GM23338 (cell line): ENCODE data around the gene NDUFS4. TPM values are rescaled to one million over a fixed set of nuclear protein-coding genes. Genes with fewer than 3 reads are reported as not detected.

ENCODE experiments used
- ATAC-seq: fragments of 200-7000 bp; cut with Tn5 transposase; 3 replicates; pipeline ENCODE4 v1.9.1; 2020
- DNase-seq: peaks from one replicate; pipeline ENCODE4 v3.0.0-alpha.2; 2015; ENCODE audit warnings: low spot score
- H2AFZ ChIP-seq: fragments of 200-600 bp; sonication (generic); 2 replicates; pipeline ENCODE4 v1.8.0; 2016; ENCODE audit warnings: antibody characterized with exemption, mild to moderate bottlenecking, moderate library complexity
- H3F3A ChIP-seq: fragments of 200-600 bp; sonication (generic); replicated peaks from 2 replicates; pipeline ENCODE4 v1.8.0; 2017; ENCODE audit warnings: antibody characterized with exemption, mixed run types, low read depth
- H3K27ac ChIP-seq: fragments of 200-600 bp; sonication (generic); 2 replicates; pipeline ENCODE4 v1.6.1; 2016; ENCODE audit warnings: low read depth
- H3K27me3 ChIP-seq: fragments of 200-600 bp; sonication (generic); 2 replicates; pipeline ENCODE4 v1.8.0; 2016; ENCODE audit warnings: mild to moderate bottlenecking, mixed run types, moderate library complexity; ENCODE audit not compliant: insufficient read depth
- H3K36me3 ChIP-seq: fragments of 200-600 bp; sonication (generic); 2 replicates; pipeline ENCODE4 v1.8.0; 2016; ENCODE audit warnings: mild to moderate bottlenecking; ENCODE audit not compliant: insufficient read depth
- H3K4me1 ChIP-seq: fragments of 200-600 bp; sonication (generic); 2 replicates; pipeline ENCODE4 v1.8.0; 2016; ENCODE audit warnings: mild to moderate bottlenecking, moderate library complexity; ENCODE audit not compliant: insufficient read depth
- H3K4me2 ChIP-seq: fragments of 200-600 bp; sonication (generic); 2 replicates; pipeline ENCODE4 v1.7.1; 2017; ENCODE audit warnings: mixed run types
- H3K4me3 ChIP-seq: fragments of 200-600 bp; sonication (generic); 2 replicates; pipeline ENCODE4 v1.6.1; 2016; ENCODE audit warnings: mixed run types
- H3K79me2 ChIP-seq: fragments of 200-600 bp; sonication (generic); replicated peaks from 2 replicates; pipeline ENCODE4 v1.8.0; 2017; ENCODE audit warnings: mild to moderate bottlenecking; ENCODE audit not compliant: insufficient read depth
- H3K9me2 ChIP-seq: fragments of 200-600 bp; sonication (generic); 2 replicates; pipeline ENCODE4 v1.8.0; 2017; ENCODE audit not compliant: insufficient read depth
- H4K20me1 ChIP-seq: fragments of 200-600 bp; sonication (generic); replicated peaks from 2 replicates; pipeline ENCODE4 v1.8.0; 2017; ENCODE audit warnings: mild to moderate bottlenecking; ENCODE audit not compliant: insufficient read depth
- H3K27ac Mint-ChIP-seq: 2 replicates; pipeline ENCODE4 v1.8.0; 2020; ENCODE audit warnings: inconsistent platforms, mild to moderate bottlenecking, moderate library complexity, mixed read lengths
- H3K27me3 Mint-ChIP-seq: 3 replicates; pipeline ENCODE4 v1.8.0; 2022; ENCODE audit warnings: low read depth, mild to moderate bottlenecking, moderate library complexity, mixed read lengths, inconsistent platforms; ENCODE audit not compliant: insufficient read depth, poor library complexity
- H3K36me3 Mint-ChIP-seq: 3 replicates; pipeline ENCODE4 v1.8.0; 2021; ENCODE audit warnings: low read depth, mild to moderate bottlenecking, inconsistent platforms, moderate library complexity, mixed read lengths
- H3K4me1 Mint-ChIP-seq: 3 replicates; pipeline ENCODE4 v1.8.0; 2020; ENCODE audit warnings: mild to moderate bottlenecking, inconsistent platforms, mixed read lengths
- H3K4me3 Mint-ChIP-seq: 3 replicates; pipeline ENCODE4 v1.8.0; 2021; ENCODE audit warnings: moderate library complexity, mild to moderate bottlenecking, inconsistent platforms, mixed read lengths
- H3K9me3 Mint-ChIP-seq: 3 replicates; pipeline ENCODE4 v1.8.0; 2020; ENCODE audit warnings: moderate library complexity, mild to moderate bottlenecking, inconsistent platforms, mixed read lengths
- EZH2 ChIP-seq: fragments of 200-600 bp; sonication (generic); IDR thresholded peaks from one replicate; pipeline ENCODE4 v1.8.0; 2017; ENCODE audit warnings: antibody characterized with exemption, mild to moderate bottlenecking, low read depth; ENCODE audit not compliant: unreplicated experiment
- EZH2phosphoT487 ChIP-seq: fragments of 200-600 bp; sonication (generic); IDR thresholded peaks from one replicate; pipeline ENCODE4 v1.8.1; 2018; ENCODE audit warnings: antibody characterized with exemption; ENCODE audit not compliant: unreplicated experiment
- JUNB ChIP-seq: IDR thresholded peaks from one replicate; pipeline ENCODE4 v1.6.1; 2016; ENCODE audit warnings: antibody characterized with exemption; ENCODE audit not compliant: unreplicated experiment
- POLR2AphosphoS5 ChIP-seq: IDR thresholded peaks from 2 replicates; pipeline ENCODE4 v1.6.1; 2016; ENCODE audit warnings: antibody characterized with exemption, low read depth
- STAT1 ChIP-seq: IDR thresholded peaks from one replicate; pipeline ENCODE4 v1.6.1; 2016; ENCODE audit warnings: antibody characterized with exemption; ENCODE audit not compliant: unreplicated experiment
- ZNF114 ChIP-seq: fragments of 250-450 bp; sonication (Bioruptor Pico); IDR thresholded peaks from 2 replicates; pipeline ENCODE4 v1.5.0; 2020; ENCODE audit warnings: mild to moderate bottlenecking, moderate library complexity
- ZNF331 ChIP-seq: fragments of 250-450 bp; sonication (Bioruptor Pico); IDR thresholded peaks from 2 replicates; pipeline ENCODE4 v1.5.0; 2020; ENCODE audit warnings: low read depth, mild to moderate bottlenecking, moderate library complexity
- polyA plus RNA-seq: library from polyadenylated mRNA; unstranded; fragments of >200 nt; fragmentation: Nextera tagmentation; extraction: Ambion mirVana; gene quantifications from 2 replicates; pipeline ENCODE4 v1.2.1, GENCODE V29; 2016
- total RNA-seq: library from RNA; depleted of rRNA; stranded (reverse); fragments of >200 nt; shearing (Covaris generic); gene quantifications from 2 replicates; pipeline ENCODE4 v1.2.3, GENCODE V29; 2014
- TF ChIP-seq, protein P1 (sequence below), 2 experiments: fragments of 200-600 bp in 1 of 2; sonication (generic) in 1 of 2; conservative IDR thresholded peaks; 2 replicates each; pipeline versions ENCODE4 v1.5.1 to v1.6.1; 2016 to 2017; ENCODE audit warnings: antibody characterized with exemption in 2 of 2, low read depth in 2 of 2, mild to moderate bottlenecking in 2 of 2, moderate library complexity in 1 of 2
- TF ChIP-seq, protein P2 (sequence below): IDR thresholded peaks from 2 replicates; pipeline ENCODE4 v1.6.1; 2016; ENCODE audit warnings: antibody characterized with exemption
- TF ChIP-seq, protein P3 (sequence below): fragments of 250-450 bp; sonication (Bioruptor Pico); IDR thresholded peaks from 2 replicates; pipeline ENCODE4 v1.5.0; 2020; ENCODE audit warnings: mild to moderate bottlenecking, moderate library complexity

The NDUFS4 gene
- total and polyA plus RNA-seq, 2 experiments from 2014 or later = 65.6 to 151 TPM

DNA sequence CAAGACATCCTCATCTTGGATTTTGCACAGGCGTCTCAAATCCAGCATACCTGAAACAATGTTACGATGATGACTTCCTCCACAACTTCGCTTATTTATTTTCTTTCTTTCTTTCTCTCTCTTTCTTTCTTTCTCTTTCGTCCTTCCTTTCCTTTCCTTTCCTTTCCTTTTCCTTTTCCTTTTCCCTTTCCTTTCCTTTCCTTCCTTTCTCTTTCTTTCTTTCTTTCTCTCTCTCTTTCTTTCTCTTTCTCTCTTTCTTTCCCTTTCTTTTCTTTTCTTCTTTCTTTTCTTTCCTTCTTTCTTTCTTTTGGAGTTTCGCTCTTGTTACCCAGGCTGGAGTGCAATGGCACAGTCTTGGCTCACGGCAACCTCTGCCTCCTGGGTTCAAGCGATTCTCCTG lies 20.1 kb downstream of the NDUFS4 start (continued):
- TF ChIP-seq, protein P1, sequence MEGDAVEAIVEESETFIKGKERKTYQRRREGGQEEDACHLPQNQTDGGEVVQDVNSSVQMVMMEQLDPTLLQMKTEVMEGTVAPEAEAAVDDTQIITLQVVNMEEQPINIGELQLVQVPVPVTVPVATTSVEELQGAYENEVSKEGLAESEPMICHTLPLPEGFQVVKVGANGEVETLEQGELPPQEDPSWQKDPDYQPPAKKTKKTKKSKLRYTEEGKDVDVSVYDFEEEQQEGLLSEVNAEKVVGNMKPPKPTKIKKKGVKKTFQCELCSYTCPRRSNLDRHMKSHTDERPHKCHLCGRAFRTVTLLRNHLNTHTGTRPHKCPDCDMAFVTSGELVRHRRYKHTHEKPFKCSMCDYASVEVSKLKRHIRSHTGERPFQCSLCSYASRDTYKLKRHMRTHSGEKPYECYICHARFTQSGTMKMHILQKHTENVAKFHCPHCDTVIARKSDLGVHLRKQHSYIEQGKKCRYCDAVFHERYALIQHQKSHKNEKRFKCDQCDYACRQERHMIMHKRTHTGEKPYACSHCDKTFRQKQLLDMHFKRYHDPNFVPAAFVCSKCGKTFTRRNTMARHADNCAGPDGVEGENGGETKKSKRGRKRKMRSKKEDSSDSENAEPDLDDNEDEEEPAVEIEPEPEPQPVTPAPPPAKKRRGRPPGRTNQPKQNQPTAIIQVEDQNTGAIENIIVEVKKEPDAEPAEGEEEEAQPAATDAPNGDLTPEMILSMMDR (conservative IDR thresholded peaks at IDR 0.05; ENCODE audit: low read depth in 2 of 2) = no peak
- TF ChIP-seq JUNB = no peak
- no peak for TF ChIP-seq ZNF114

DNA sequence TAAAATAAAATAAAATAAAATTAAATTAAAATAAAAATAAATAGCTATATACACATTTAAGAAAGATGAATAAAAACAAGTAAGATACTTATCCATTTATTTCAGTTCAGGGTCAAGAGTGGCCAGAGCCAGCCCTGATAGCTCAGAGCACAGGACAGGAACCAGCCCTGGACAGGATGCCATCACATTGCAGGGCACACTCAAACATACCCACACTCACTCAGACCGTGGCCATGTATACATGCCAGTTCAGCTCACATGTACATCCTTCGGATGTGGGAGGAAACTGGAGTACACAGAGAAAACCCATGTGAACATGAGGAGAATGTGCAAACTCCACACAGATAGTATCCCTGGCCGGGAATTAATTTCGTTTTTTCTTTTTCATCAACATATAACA lies 21.8 kb downstream of the NDUFS4 start:
- Histone ChIP-seq H3K4me1 (no peaks in the 10 kb centered on the region), H3K27me3 (no peaks in the 10 kb centered on the region), H3K4me2 (no peak overlapping the region), H3F3A (no peaks in the 10 kb centered on the region), H3K27ac (no peak overlapping the region), H2AFZ (no peak overlapping the region), H3K36me3 (no peaks in the 10 kb centered on the region), H4K20me1 (peaks cover 4% of the 10 kb centered on the region; the same call in 1 of the 2 replicates), H3K4me3 (no peak overlapping the region), H3K9me2 (no peaks in the 10 kb centered on the region), H3K79me2 (peaks cover 86% of the 10 kb centered on the region)
- no peaks in the 10 kb centered on the region; the same call in 2 of the 3 replicates for H3K4me1 Mint-ChIP-seq
- no peak overlapping the region for H3K4me3 Mint-ChIP-seq
- H3K9me3 Mint-ChIP-seq = no peaks in the 10 kb centered on the region
- ATAC-seq (no peak), DNase-seq (no peak)
- no peak overlapping the region for H3K27ac Mint-ChIP-seq
- peaks cover 4% of the 10 kb centered on the region for H3K27me3 Mint-ChIP-seq
- H3K36me3 Mint-ChIP-seq = no peaks in the 10 kb centered on the region; the same call in 2 of the 3 replicates
- TF ChIP-seq ZNF331 (CRISPR knock-in tag) (no peak), POLR2AphosphoS5 (no peak), STAT1 (no peak), EZH2 (no peak), EZH2phosphoT487 (no peak)
- TF ChIP-seq, protein P2, sequence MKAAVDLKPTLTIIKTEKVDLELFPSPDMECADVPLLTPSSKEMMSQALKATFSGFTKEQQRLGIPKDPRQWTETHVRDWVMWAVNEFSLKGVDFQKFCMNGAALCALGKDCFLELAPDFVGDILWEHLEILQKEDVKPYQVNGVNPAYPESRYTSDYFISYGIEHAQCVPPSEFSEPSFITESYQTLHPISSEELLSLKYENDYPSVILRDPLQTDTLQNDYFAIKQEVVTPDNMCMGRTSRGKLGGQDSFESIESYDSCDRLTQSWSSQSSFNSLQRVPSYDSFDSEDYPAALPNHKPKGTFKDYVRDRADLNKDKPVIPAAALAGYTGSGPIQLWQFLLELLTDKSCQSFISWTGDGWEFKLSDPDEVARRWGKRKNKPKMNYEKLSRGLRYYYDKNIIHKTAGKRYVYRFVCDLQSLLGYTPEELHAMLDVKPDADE = no peak
- TF ChIP-seq, protein P1 (conservative IDR thresholded peaks at IDR 0.05; ENCODE audit: low read depth in 2 of 2) = no peak
- TF ChIP-seq, protein P3, sequence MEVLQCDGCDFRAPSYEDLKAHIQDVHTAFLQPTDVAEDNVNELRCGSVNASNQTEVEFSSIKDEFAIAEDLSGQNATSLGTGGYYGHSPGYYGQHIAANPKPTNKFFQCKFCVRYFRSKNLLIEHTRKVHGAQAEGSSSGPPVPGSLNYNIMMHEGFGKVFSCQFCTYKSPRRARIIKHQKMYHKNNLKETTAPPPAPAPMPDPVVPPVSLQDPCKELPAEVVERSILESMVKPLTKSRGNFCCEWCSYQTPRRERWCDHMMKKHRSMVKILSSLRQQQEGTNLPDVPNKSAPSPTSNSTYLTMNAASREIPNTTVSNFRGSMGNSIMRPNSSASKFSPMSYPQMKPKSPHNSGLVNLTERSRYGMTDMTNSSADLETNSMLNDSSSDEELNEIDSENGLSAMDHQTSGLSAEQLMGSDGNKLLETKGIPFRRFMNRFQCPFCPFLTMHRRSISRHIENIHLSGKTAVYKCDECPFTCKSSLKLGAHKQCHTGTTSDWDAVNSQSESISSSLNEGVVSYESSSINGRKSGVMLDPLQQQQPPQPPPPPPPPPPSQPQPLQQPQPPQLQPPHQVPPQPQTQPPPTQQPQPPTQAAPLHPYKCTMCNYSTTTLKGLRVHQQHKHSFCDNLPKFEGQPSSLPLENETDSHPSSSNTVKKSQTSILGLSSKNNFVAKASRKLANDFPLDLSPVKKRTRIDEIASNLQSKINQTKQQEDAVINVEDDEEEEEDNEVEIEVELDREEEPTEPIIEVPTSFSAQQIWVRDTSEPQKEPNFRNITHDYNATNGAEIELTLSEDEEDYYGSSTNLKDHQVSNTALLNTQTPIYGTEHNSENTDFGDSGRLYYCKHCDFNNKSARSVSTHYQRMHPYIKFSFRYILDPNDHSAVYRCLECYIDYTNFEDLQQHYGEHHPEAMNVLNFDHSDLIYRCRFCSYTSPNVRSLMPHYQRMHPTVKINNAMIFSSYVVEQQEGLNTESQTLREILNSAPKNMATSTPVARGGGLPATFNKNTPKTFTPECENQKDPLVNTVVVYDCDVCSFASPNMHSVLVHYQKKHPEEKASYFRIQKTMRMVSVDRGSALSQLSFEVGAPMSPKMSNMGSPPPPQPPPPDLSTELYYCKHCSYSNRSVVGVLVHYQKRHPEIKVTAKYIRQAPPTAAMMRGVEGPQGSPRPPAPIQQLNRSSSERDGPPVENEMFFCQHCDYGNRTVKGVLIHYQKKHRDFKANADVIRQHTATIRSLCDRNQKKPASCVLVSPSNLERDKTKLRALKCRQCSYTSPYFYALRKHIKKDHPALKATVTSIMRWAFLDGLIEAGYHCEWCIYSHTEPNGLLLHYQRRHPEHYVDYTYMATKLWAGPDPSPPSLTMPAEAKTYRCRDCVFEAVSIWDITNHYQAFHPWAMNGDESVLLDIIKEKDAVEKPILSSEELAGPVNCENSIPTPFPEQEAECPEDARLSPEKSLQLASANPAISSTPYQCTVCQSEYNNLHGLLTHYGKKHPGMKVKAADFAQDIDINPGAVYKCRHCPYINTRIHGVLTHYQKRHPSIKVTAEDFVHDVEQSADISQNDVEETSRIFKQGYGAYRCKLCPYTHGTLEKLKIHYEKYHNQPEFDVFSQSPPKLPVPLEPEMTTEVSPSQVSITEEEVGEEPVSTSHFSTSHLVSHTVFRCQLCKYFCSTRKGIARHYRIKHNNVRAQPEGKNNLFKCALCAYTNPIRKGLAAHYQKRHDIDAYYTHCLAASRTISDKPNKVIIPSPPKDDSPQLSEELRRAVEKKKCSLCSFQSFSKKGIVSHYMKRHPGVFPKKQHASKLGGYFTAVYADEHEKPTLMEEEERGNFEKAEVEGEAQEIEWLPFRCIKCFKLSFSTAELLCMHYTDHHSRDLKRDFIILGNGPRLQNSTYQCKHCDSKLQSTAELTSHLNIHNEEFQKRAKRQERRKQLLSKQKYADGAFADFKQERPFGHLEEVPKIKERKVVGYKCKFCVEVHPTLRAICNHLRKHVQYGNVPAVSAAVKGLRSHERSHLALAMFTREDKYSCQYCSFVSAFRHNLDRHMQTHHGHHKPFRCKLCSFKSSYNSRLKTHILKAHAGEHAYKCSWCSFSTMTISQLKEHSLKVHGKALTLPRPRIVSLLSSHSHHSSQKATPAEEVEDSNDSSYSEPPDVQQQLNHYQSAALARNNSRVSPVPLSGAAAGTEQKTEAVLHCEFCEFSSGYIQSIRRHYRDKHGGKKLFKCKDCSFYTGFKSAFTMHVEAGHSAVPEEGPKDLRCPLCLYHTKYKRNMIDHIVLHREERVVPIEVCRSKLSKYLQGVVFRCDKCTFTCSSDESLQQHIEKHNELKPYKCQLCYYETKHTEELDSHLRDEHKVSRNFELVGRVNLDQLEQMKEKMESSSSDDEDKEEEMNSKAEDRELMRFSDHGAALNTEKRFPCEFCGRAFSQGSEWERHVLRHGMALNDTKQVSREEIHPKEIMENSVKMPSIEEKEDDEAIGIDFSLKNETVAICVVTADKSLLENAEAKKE (CRISPR knock-in tag) = no peak
